G401 (cell line): Measurements from ENCODE around the gene MEFV. TPM values are rescaled to one million over a fixed set of nuclear protein-coding genes. Genes with fewer than 3 reads are reported as not detected.
A peak's percentile ranks its signal among the peaks of the same experiment; 100 is the strongest.
"Not testable (repeated sequence)": the region's sequence is repeated elsewhere in the genome, so short reads cannot be mapped to it uniquely, and the experiment has no call there.

Experiments
- DNase-seq: peaks from one replicate; pipeline ENCODE4 v3.0.0-alpha.2; 2015; ENCODE audit warnings: low spot score
- in situ Hi-C: cut with HindIII; loops from 2 replicates; pipeline ENCODE4 v1.10.0; 2016; ENCODE audit warnings: low sequenced_read_pairs, mixed read lengths
- total RNA-seq: library from RNA; depleted of rRNA; stranded (reverse); fragments of >200 nt; shearing (Covaris generic); gene quantifications from 2 replicates; pipeline ENCODE4 v1.2.3, GENCODE V29; 2014; rRNA removed

MEFV gene
- total RNA-seq, result not detected in 2 replicates

- in situ Hi-C loops, result no loop called here
- DNase-seq, result no peak
Measured at GRCh38 chr16:3256146-3256865, at the start of gene MEFV. Gene MEFV (minus strand): TSS chr16:3256633. CDS start chr16:3256587, 46 bp downstream.

- DNase-seq, result no peak
- in situ Hi-C loops, result no loop called here
Measured at GRCh38 chr16:3306078-3306477, 49.6 kb upstream of the MEFV start.

- in situ Hi-C loops, result no loop called here
Measured at GRCh38 chr16:3305109-3306068, 49.0 kb upstream of the MEFV start, which contains the start of the genes TIGD7 and ZNF75A. Gene TIGD7 (minus strand): TSS chr16:3305430. CDS start chr16:3300614, 4,816 bp downstream. Gene ZNF75A (plus strand): TSS chr16:3305497. CDS start chr16:3308429, 2,932 bp downstream.

GRCh38 chr16:3304370-3304769, 47.9 kb upstream of the MEFV start:
- DNase-seq, result no peak
- in situ Hi-C loops, result no loop called here

More at GRCh38 chr16:3305109-3306068, 49.0 kb upstream of the MEFV start, which contains the start of the genes TIGD7 and ZNF75A:
- peak; percentile 97 for DNase-seq

- in situ Hi-C loops, result no loop called here
- DNase-seq, result no peak
Measured at GRCh38 chr16:3295783-3296182, 39.4 kb upstream of the MEFV start.

GRCh38 chr16:3295209-3295608, 38.8 kb upstream of the MEFV start:
- no peak for DNase-seq
- in situ Hi-C loops, result no loop called here

- in situ Hi-C loops, result no loop called here
- no peak for DNase-seq
Measured at GRCh38 chr16:3292604-3293003, 36.2 kb upstream of the MEFV start.

- in situ Hi-C loops, result no loop called here
- DNase-seq, result no peak
Measured at GRCh38 chr16:3289998-3290673, 33.7 kb upstream of the MEFV start.

GRCh38 chr16:3285131-3285530, 28.7 kb upstream of the MEFV start:
- in situ Hi-C loops, result no loop called here
- DNase-seq, result no peak

GRCh38 chr16:3283543-3284447, 27.4 kb upstream of the MEFV start:
- in situ Hi-C loops, result no loop called here

GRCh38 chr16:3282730-3283542, 26.5 kb upstream of the MEFV start, which contains the start of gene ZNF263:
Gene ZNF263 (plus strand): TSS chr16:3283491. CDS start chr16:3283819, 328 bp downstream.
- in situ Hi-C loops, result no loop called here
- DNase-seq, result peak; percentile 99

More at GRCh38 chr16:3283543-3284447, 27.4 kb upstream of the MEFV start:
- no peak for DNase-seq

GRCh38 chr16:3282103-3282729, 25.8 kb upstream of the MEFV start:
- no peak for DNase-seq
- in situ Hi-C loops, result no loop called here

- in situ Hi-C loops, result no loop called here
- DNase-seq, result no peak
Measured at GRCh38 chr16:3281222-3281820, 24.9 kb upstream of the MEFV start.

- no peak for DNase-seq
- in situ Hi-C loops, result no loop called here
Measured at GRCh38 chr16:3276679-3277078, 20.2 kb upstream of the MEFV start.

GRCh38 chr16:3274947-3275346, 18.5 kb upstream of the MEFV start:
- DNase-seq, result no peak
- in situ Hi-C loops, result no loop called here

GRCh38 chr16:3274490-3274889, 18.1 kb upstream of the MEFV start:
- no peak for DNase-seq
- in situ Hi-C loops, result no loop called here

- DNase-seq, in situ Hi-C loops: not testable (repeated sequence)
Measured at GRCh38 chr16:3271281-3271680, 14.8 kb upstream of the MEFV start.
